ELF-1 (cell line): ENCODE data around the gene FAM53A.

ENCODE experiments used
- DNase-seq: peaks from one replicate; pipeline ENCODE4 v3.0.0-alpha.2; 2016; ENCODE audit warnings: low read depth, low spot score

FAM53A gene

GRCh38 chr4:1623821-1624518 lies 60.1 kb downstream of the FAM53A start:
- DNase-seq: no peak

- no peak for DNase-seq
These were observed 60.7 kb downstream of the FAM53A start for GRCh38 chr4:1623400-1623799.

GRCh38 chr4:1622956-1623355 lies 61.2 kb downstream of the FAM53A start:
- DNase-seq: no peak

GRCh38 chr4:1622238-1622637 lies 61.9 kb downstream of the FAM53A start:
- DNase-seq: no peak

- DNase-seq: no peak
These were observed 62.6 kb downstream of the FAM53A start for GRCh38 chr4:1621526-1621925.

GRCh38 chr4:1619151-1619672 lies 64.9 kb downstream of the FAM53A start:
- no peak for DNase-seq

- DNase-seq: no peak
These were observed 65.7 kb downstream of the FAM53A start for GRCh38 chr4:1618438-1618837.

GRCh38 chr4:1616557-1616930 lies 67.6 kb downstream of the FAM53A start:
- DNase-seq: no peak

- no peak for DNase-seq
These were observed 68.1 kb downstream of the FAM53A start for GRCh38 chr4:1615786-1616556.

- DNase-seq: no peak
These were observed 69.1 kb downstream of the FAM53A start for GRCh38 chr4:1614854-1615595.

- DNase-seq: no peak
These were observed 69.6 kb downstream of the FAM53A start for GRCh38 chr4:1614502-1614853.

- DNase-seq: no peak
These were observed 70.1 kb downstream of the FAM53A start for GRCh38 chr4:1614049-1614448.

- DNase-seq: no peak
These were observed 71.0 kb downstream of the FAM53A start for GRCh38 chr4:1613099-1613495.

- no peak for DNase-seq
These were observed 71.6 kb downstream of the FAM53A start for GRCh38 chr4:1612278-1613098.

- no peak for DNase-seq
These were observed 72.6 kb downstream of the FAM53A start for GRCh38 chr4:1611501-1611870.

GRCh38 chr4:1610791-1611500 lies 73.2 kb downstream of the FAM53A start:
- no peak for DNase-seq

GRCh38 chr4:1609901-1610790 lies 74.0 kb downstream of the FAM53A start:
- DNase-seq: no peak

- DNase-seq: no peak
These were observed 75.2 kb downstream of the FAM53A start for GRCh38 chr4:1608821-1609500.

GRCh38 chr4:1608196-1608820 lies 75.8 kb downstream of the FAM53A start:
- no peak for DNase-seq
